HEK293 (cell line): ENCODE measurements around the gene UBAC2.

Experiments
- CTCF ChIP-seq: fragments of 450-650 bp; formaldehyde crosslinking; IDR thresholded peaks from 2 replicates; pipeline ENCODE4 v1.5.1; 2016; ENCODE audit warnings: missing biosample characterization, missing genetic modification characterization
- ZNF544 ChIP-seq: fragments of 450-650 bp; formaldehyde crosslinking; IDR thresholded peaks from 2 replicates; pipeline ENCODE4 v1.5.0; 2017; ENCODE audit warnings: missing biosample characterization, missing genetic modification characterization

GRCh38 chr13:99256283-99256682 lies 55.6 kb downstream of the UBAC2 start:
- TF ChIP-seq ZNF544 (tag by site-specific recombination) = no peak
- TF ChIP-seq CTCF (tag by site-specific recombination) = no peak
